HepG2 (cell line): Measurements from ENCODE around the gene DEDD2. TPM values are rescaled to one million over a fixed set of nuclear protein-coding genes. Genes with fewer than 3 reads are reported as not detected.

Experiments
- AGO2 ChIP-seq: fragments of 200-400 bp; formaldehyde crosslinking; optimal IDR thresholded peaks from 2 replicates; pipeline ENCODE3; 2017; ENCODE audit warnings: mild to moderate bottlenecking, low read depth, low read length, moderate library complexity
- ARID4A ChIP-seq: sonication (generic); formaldehyde crosslinking; IDR thresholded peaks from 2 replicates; pipeline ENCODE4 v1.5.0; 2020; ENCODE audit warnings: mild to moderate bottlenecking, missing genetic modification reagents, borderline replicate concordance
- ATF1 ChIP-seq: IDR thresholded peaks from 2 replicates; pipeline ENCODE4 v1.6.1; 2016; ENCODE audit warnings: mild to moderate bottlenecking, control low read depth
- ATF4 ChIP-seq, 2 experiments: fragments of 450-650 bp in 1 of 2; sonication (generic) in 1 of 2; formaldehyde crosslinking; IDR thresholded peaks; 2 replicates each; pipeline versions ENCODE4 v1.5.0 to v1.8.0; 2020 to 2022; ENCODE audit warnings: mild to moderate bottlenecking in 1 of 2, missing genetic modification reagents in 1 of 2
- CEBPG ChIP-seq: IDR thresholded peaks from 2 replicates; pipeline ENCODE4 v1.6.1; 2016
- DNMT1 ChIP-seq: sonication (generic); formaldehyde crosslinking; IDR thresholded peaks from 2 replicates; pipeline ENCODE4 v1.5.1; 2020; ENCODE audit warnings: mild to moderate bottlenecking, missing genetic modification reagents
- FOXK1 ChIP-seq: sonication (generic); formaldehyde crosslinking; IDR thresholded peaks from 2 replicates; pipeline ENCODE4 v1.4.0; 2020; ENCODE audit warnings: low read depth, missing genetic modification reagents, borderline replicate concordance
- GRHL1 ChIP-seq: sonication (generic); formaldehyde crosslinking; conservative IDR thresholded peaks from 2 replicates; pipeline ENCODE4 v1.8.0; 2022; ENCODE audit warnings: missing genetic modification reagents
- MEF2D ChIP-seq: sonication (generic); formaldehyde crosslinking; IDR thresholded peaks from 2 replicates; pipeline ENCODE4 v1.5.1; 2020; ENCODE audit warnings: mild to moderate bottlenecking, missing genetic modification reagents
- NCOA5 ChIP-seq: sonication (generic); formaldehyde crosslinking; IDR thresholded peaks from 2 replicates; pipeline ENCODE4 v1.4.0; 2020; ENCODE audit warnings: missing genetic modification reagents
- YEATS4 ChIP-seq: sonication (generic); formaldehyde crosslinking; IDR thresholded peaks from 2 replicates; pipeline ENCODE4 v1.4.0; 2020; ENCODE audit warnings: missing genetic modification reagents, borderline replicate concordance
- ZNF12 ChIP-seq: sonication (generic); formaldehyde crosslinking; IDR thresholded peaks from 2 replicates; pipeline ENCODE4 v1.5.0; 2020; ENCODE audit warnings: missing genetic modification reagents
- ZNF350 ChIP-seq: sonication (generic); formaldehyde crosslinking; IDR thresholded peaks from 2 replicates; pipeline ENCODE4 v1.4.0; 2020; ENCODE audit warnings: mild to moderate bottlenecking, low read depth, missing genetic modification reagents, borderline replicate concordance
- ZNF687 ChIP-seq: sonication (generic); formaldehyde crosslinking; IDR thresholded peaks from 2 replicates; pipeline ENCODE4 v1.5.1; 2020; ENCODE audit warnings: mild to moderate bottlenecking, missing genetic modification reagents, moderate library complexity
- ZNF879 ChIP-seq: sonication (generic); formaldehyde crosslinking; IDR thresholded peaks from 2 replicates; pipeline ENCODE4 v1.8.1; 2023; ENCODE audit warnings: missing genetic modification reagents
- ZZZ3 ChIP-seq: sonication (generic); formaldehyde crosslinking; IDR thresholded peaks from 2 replicates; pipeline ENCODE4 v1.4.0; 2020; ENCODE audit warnings: missing genetic modification reagents, mild to moderate bottlenecking, borderline replicate concordance
- polyA plus RNA-seq, 8 experiments: library from polyadenylated mRNA; depleted of rRNA in 3 of 8; stranded (reverse) in 7 of 8; unstranded in 1 of 8; fragments of >200 nt; fragmentation: Illumina TruSeq in 4 of 8; extraction: Trizol in 4 of 8; gene quantifications; 2 replicates each; pipeline versions ENCODE4 v1.2.1 to v1.2.3, GENCODE V29; 2011 to 2016; ENCODE audit warnings: low read depth in 4 of 8, missing spikeins in 1 of 8, mixed read lengths in 1 of 8; ENCODE audit not compliant: insufficient read depth in 1 of 8
- total RNA-seq, 5 experiments: library from RNA; depleted of rRNA; stranded (reverse); fragments of >200 nt; fragmentation: Illumina TruSeq; extraction: Trizol; gene quantifications; 2 replicates each; pipeline ENCODE4 v1.2.3, GENCODE V29; 2016; ENCODE audit warnings: low read depth in 1 of 5

DEDD2 gene
- total and polyA plus RNA-seq, 2 of the 13 experiments (the other 11 are each of a cell fraction or from before 2014, with no cell fraction given), result 19.2 to 24.7 TPM

GRCh38 chr19:42244347-42245220 is 27.1 kb upstream of the DEDD2 start (continued):
- peak; percentile 96 for TF ChIP-seq ZNF12 (CRISPR knock-in tag)
- TF ChIP-seq ZNF879 (CRISPR knock-in tag), result no peak
- 0 out of 4 replicates have a peak, but pooled peaks of 1 of the 2 experiments have one; percentile 24 for TF ChIP-seq ATF4 (CRISPR knock-in tag; IDR thresholded peaks at IDR 0.05)
- TF ChIP-seq ATF1, result peak; percentile 89
- TF ChIP-seq ZZZ3 (CRISPR knock-in tag), result no peak
- TF ChIP-seq AGO2, result peak; percentile 79
- TF ChIP-seq FOXK1 (CRISPR knock-in tag), result 0 out of 2 replicates have a peak, but pooled peaks have one; percentile 63
- TF ChIP-seq GRHL1 (CRISPR knock-in tag), result no peak
- TF ChIP-seq ZNF687 (CRISPR knock-in tag), result peak; percentile 62
- peak; percentile 43; the same call in 1 of the 2 replicates for TF ChIP-seq CEBPG
- TF ChIP-seq NCOA5 (CRISPR knock-in tag), result no peak
- TF ChIP-seq YEATS4 (CRISPR knock-in tag), result peak; percentile 33; the same call in 1 of the 2 replicates
- peak; percentile 73; the same call in 1 of the 2 replicates for TF ChIP-seq ARID4A (CRISPR knock-in tag)
- TF ChIP-seq MEF2D, result peak; percentile 49; the same call in 1 of the 2 replicates
- TF ChIP-seq DNMT1, result no peak
- TF ChIP-seq ZNF350 (CRISPR knock-in tag), result peak; percentile 79; the same call in 1 of the 2 replicates
